Liver (tissue), 3 donors: Measurements from ENCODE around the gene CAMK1G.

Experiments used
- CTCF ChIP-seq: fragments of 150-350 bp; IDR thresholded peaks from 2 replicates; pipeline ENCODE4 v1.5.1; 2017; ENCODE audit warnings: improper control_type of control experiment, low read depth, low read length; ENCODE audit not compliant: missing input control
- GABPA ChIP-seq, 2 donors: IDR thresholded peaks in 1 of 2; conservative IDR thresholded peaks in 1 of 2; 2 replicates each; pipeline ENCODE4 v1.6.1; 2016; ENCODE audit warnings: antibody characterized with exemption in 2 of 2, mild to moderate bottlenecking in 1 of 2, moderate library complexity in 1 of 2
- HNF4G ChIP-seq: IDR thresholded peaks from 2 replicates; pipeline ENCODE4 v1.6.1; 2016; ENCODE audit warnings: antibody characterized with exemption
- NR2F2 ChIP-seq: IDR thresholded peaks from 2 replicates; pipeline ENCODE4 v1.6.1; 2016; ENCODE audit warnings: antibody characterized with exemption
- RAD21 ChIP-seq, 2 donors: IDR thresholded peaks; 2 replicates each; pipeline ENCODE4 v1.6.1; 2016; ENCODE audit warnings: antibody characterized with exemption in 2 of 2, mild to moderate bottlenecking in 2 of 2
- RXRA ChIP-seq, 2 donors: IDR thresholded peaks; 2 replicates each; pipeline ENCODE4 v1.6.1; 2017 to 2018; ENCODE audit warnings: antibody characterized with exemption in 2 of 2, mild to moderate bottlenecking in 1 of 2
- SP1 ChIP-seq: IDR thresholded peaks from 2 replicates; pipeline ENCODE4 v1.6.1; 2018; ENCODE audit warnings: antibody characterized with exemption, mild to moderate bottlenecking
- TAF1 ChIP-seq: conservative IDR thresholded peaks from 2 replicates; pipeline ENCODE4 v1.6.1; 2016; ENCODE audit warnings: antibody characterized with exemption, mild to moderate bottlenecking
- YY1 ChIP-seq: IDR thresholded peaks from 2 replicates; pipeline ENCODE4 v1.6.1; 2016; ENCODE audit warnings: antibody characterized with exemption, mild to moderate bottlenecking
- ZBTB33 ChIP-seq: IDR thresholded peaks from 2 replicates; pipeline ENCODE4 v1.6.1; 2016; ENCODE audit warnings: antibody characterized with exemption
- donor health status: healthy.
- donor health status: healthy.

GRCh38 chr1:209650454-209650853, 66.9 kb downstream of the CAMK1G start:
- TF ChIP-seq CTCF (no peak), NR2F2 (no peak), GABPA (IDR thresholded peaks at IDR 0.05 in 1 of 2, conservative IDR thresholded peaks at IDR 0.05 in 1 of 2) (no peak), SP1 (no peak), ZBTB33 (no peak), YY1 (no peak), RAD21 (IDR thresholded peaks at IDR 0.05) (no peak), TAF1 (no peak), RXRA (IDR thresholded peaks at IDR 0.05) (no peak), HNF4G (no peak)
